ENCODE results near the gene NCDN.

NCDN gene

DNA sequence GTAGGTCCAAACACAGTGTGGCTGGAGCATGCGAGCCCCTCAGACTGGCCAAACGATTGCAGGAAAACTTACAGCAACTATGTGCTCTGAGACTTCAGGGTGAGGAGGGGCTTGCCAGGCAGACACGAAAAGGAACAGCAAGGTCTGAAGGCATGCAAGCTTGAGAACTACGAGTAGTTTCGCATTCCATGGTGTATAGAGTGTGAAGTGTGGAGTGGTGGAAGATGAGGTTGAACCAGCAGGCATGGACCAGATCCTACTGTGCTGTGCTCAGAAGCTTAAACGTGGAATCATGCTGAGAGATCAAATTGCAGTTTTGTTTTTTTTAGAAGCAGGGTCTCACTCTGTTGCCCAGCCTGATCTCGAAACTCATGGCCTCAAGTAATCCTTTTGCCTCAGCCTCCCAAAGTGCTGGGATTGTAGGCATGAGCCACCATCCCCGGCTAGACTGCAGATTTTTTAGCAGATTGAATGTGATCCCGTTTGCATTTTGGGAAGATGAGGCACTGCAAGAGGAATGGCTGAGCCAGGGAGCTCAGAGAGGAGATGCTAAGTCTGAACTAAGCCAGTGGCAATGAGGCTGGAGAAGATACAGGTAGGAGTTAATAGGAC is 10.5 kb downstream of the NCDN start:
- peaks cover 0 to 12% (median 6%) of the 10 kb centered on the region in 5 donors for H3K36me3 ChIP-seq (ENCODE audit: control insufficient read depth in 5 of 5, insufficient read depth in 5 of 5, low read length in 5 of 5)
- H3K4me1 ChIP-seq (ENCODE audit: control insufficient read depth in 5 of 5, insufficient read depth in 5 of 5, low read length in 5 of 5) = peaks cover 0 to 5% (median 5%) of the 10 kb centered on the region in 5 donors
- no peak overlapping the region for H3K27ac ChIP-seq (ENCODE audit: low read depth, low read length)
- H3K27me3 ChIP-seq (ENCODE audit: control insufficient read depth in 5 of 5, insufficient read depth in 4 of 5, low read length in 5 of 5) = peaks cover 8 to 25% (median 12%) of the 10 kb centered on the region in 5 donors
- no peak overlapping the region for H3K4me3 ChIP-seq (ENCODE audit: low read depth in 1 of 5, low read length in 5 of 5)
- no peaks in the 10 kb centered on the region for H3K9me3 ChIP-seq (ENCODE audit: control insufficient read depth in 5 of 5, low read length in 5 of 5)
- H3K9ac ChIP-seq (ENCODE audit: low read length in 5 of 5) = no peak overlapping the region

DNA sequence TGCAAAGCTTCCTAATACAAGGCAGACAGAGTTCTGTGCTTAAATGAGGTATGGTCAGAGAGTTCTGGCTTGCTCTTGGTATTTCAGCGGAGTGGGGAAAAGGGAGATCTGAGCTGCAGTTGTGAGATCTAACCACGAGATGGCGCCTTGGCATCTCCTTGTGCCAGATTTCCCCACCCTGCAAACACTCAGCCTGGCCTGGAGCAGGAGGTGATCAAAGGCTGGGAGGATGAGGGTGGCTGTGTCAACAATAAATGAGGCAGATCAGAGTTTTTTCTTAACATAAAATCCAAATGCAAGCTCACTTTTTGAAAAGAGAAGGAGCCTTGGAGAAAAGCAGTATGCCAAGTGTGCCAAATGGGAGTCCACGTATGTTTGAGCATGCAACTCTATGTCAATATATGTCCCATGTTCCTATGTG is 11.4 kb downstream of the NCDN start:
- no peak overlapping the region for H3K9ac ChIP-seq (ENCODE audit: low read length in 5 of 5)
- H3K27ac ChIP-seq (ENCODE audit: low read depth, low read length) = no peak overlapping the region
- no peak overlapping the region for H3K4me3 ChIP-seq (ENCODE audit: low read depth in 1 of 5, low read length in 5 of 5)
- no peaks in the 10 kb centered on the region for H3K9me3 ChIP-seq (ENCODE audit: control insufficient read depth in 5 of 5, low read length in 5 of 5)
- peaks cover 8 to 33% (median 19%) of the 10 kb centered on the region in 5 donors for H3K27me3 ChIP-seq (ENCODE audit: control insufficient read depth in 5 of 5, insufficient read depth in 4 of 5, low read length in 5 of 5)
- H3K36me3 ChIP-seq (ENCODE audit: control insufficient read depth in 5 of 5, insufficient read depth in 5 of 5, low read length in 5 of 5) = peaks cover 0 to 7% (median 3%) of the 10 kb centered on the region in 5 donors
- H3K4me1 ChIP-seq (ENCODE audit: control insufficient read depth in 5 of 5, insufficient read depth in 5 of 5, low read length in 5 of 5) = peaks cover 0 to 14% (median 11%) of the 10 kb centered on the region in 5 donors

DNA sequence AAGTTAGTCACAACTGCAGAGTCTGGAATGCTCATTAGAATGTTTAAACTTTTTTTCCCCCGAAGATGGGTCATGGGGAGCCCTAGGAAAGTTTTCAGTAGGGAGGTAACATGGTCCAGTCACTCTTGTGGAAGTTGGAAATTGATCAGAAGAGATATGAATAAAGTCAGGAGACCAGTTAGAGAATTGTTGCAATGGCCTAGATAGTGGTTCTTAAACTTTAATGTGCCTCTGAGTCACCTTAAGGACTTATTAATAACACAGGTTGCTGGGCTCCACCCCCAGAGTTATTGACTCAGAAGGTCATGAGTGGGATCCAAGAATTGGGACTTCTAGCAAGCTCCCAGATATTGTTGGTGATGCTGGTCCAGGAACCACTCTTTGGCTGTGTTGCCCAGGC is 12.3 kb downstream of the NCDN start:
- peaks cover 0 to 16% (median 11%) of the 10 kb centered on the region in 5 donors for H3K4me1 ChIP-seq (ENCODE audit: control insufficient read depth in 5 of 5, insufficient read depth in 5 of 5, low read length in 5 of 5)
- H3K9me3 ChIP-seq (ENCODE audit: control insufficient read depth in 5 of 5, low read length in 5 of 5) = no peaks in the 10 kb centered on the region
- peaks cover 0 to 7% (median 0%) of the 10 kb centered on the region in 5 donors for H3K36me3 ChIP-seq (ENCODE audit: control insufficient read depth in 5 of 5, insufficient read depth in 5 of 5, low read length in 5 of 5)
- no peak overlapping the region for H3K9ac ChIP-seq (ENCODE audit: low read length in 5 of 5)
- H3K4me3 ChIP-seq (ENCODE audit: low read depth in 1 of 5, low read length in 5 of 5) = no peak overlapping the region
- no peak overlapping the region for H3K27ac ChIP-seq (ENCODE audit: low read depth, low read length)
- peaks cover 10 to 41% (median 23%) of the 10 kb centered on the region in 5 donors for H3K27me3 ChIP-seq (ENCODE audit: control insufficient read depth in 5 of 5, insufficient read depth in 4 of 5, low read length in 5 of 5)

DNA sequence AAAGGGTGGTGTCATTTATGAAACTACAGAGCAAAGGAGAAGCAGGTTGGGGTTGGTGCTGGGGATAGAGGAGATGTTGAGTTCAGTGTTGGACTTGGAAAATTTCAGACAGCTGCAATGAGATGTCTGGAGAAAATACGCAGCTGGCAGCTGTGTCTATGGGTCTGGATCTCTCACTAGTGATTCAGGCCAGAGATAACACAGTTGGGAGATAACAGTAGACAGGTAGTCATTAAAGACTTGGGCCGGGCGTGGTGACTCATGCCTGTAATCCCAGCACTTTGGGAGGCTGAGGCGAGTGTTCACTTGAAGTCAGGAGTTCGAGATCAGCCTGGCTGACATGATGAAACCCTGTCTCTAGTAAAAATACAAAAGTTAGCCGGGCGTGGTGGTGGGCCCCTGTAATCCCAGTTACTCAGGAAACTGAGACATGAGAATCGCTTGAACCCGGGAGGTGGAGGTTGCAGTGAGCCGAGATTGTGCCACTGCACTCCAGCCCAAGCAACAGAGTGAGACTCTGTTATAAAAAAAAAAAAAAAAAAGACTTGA is 13.1 kb downstream of the NCDN start:
- H3K9me3 ChIP-seq (ENCODE audit: control insufficient read depth in 5 of 5, low read length in 5 of 5) = no peaks in the 10 kb centered on the region
- peaks cover 11 to 48% (median 23%) of the 10 kb centered on the region in 5 donors for H3K27me3 ChIP-seq (ENCODE audit: control insufficient read depth in 5 of 5, insufficient read depth in 4 of 5, low read length in 5 of 5)
- peaks cover 0 to 7% (median 0%) of the 10 kb centered on the region in 5 donors for H3K36me3 ChIP-seq (ENCODE audit: control insufficient read depth in 5 of 5, insufficient read depth in 5 of 5, low read length in 5 of 5)
- no peak overlapping the region for H3K27ac ChIP-seq (ENCODE audit: low read depth, low read length)
- H3K4me1 ChIP-seq (ENCODE audit: control insufficient read depth in 5 of 5, insufficient read depth in 5 of 5, low read length in 5 of 5) = peaks cover 0 to 17% (median 11%) of the 10 kb centered on the region in 5 donors
- no peak overlapping the region for H3K9ac ChIP-seq (ENCODE audit: low read length in 5 of 5)
- H3K4me3 ChIP-seq (ENCODE audit: low read depth in 1 of 5, low read length in 5 of 5) = no peak overlapping the region

DNA sequence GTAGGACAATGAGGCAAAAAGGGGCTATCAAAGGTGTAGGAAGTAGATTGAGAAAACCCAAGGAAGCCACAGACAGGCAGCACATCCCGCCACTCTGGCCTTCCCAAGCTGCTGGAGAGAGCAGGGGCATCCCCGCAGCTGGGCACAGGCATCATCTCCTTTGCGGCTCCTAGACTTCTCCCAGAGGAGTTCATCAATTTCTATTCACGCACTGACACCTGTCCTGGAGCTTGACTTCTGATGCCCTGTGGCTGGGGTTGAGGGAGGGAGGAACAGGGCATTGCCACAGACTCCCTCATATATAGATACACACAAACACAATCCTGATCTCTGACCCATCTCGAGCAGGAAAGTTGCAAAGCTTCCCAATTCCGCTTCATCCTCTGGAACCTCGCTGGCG is 13.7 kb downstream of the NCDN start:
- Histone ChIP-seq H3K4me3 (ENCODE audit: low read depth in 1 of 5, low read length in 5 of 5) (no peak overlapping the region), H3K9me3 (ENCODE audit: control insufficient read depth in 5 of 5, low read length in 5 of 5) (no peaks in the 10 kb centered on the region), H3K4me1 (ENCODE audit: control insufficient read depth in 5 of 5, insufficient read depth in 5 of 5, low read length in 5 of 5) (peaks cover 0 to 20% (median 11%) of the 10 kb centered on the region in 5 donors), H3K36me3 (ENCODE audit: control insufficient read depth in 5 of 5, insufficient read depth in 5 of 5, low read length in 5 of 5) (peaks cover 0 to 7% (median 0%) of the 10 kb centered on the region in 5 donors), H3K27me3 (ENCODE audit: control insufficient read depth in 5 of 5, insufficient read depth in 4 of 5, low read length in 5 of 5) (peaks cover 11 to 54% (median 23%) of the 10 kb centered on the region in 5 donors), H3K9ac (ENCODE audit: low read length in 5 of 5) (no peak overlapping the region), H3K27ac (ENCODE audit: low read depth, low read length) (no peak overlapping the region)

DNA sequence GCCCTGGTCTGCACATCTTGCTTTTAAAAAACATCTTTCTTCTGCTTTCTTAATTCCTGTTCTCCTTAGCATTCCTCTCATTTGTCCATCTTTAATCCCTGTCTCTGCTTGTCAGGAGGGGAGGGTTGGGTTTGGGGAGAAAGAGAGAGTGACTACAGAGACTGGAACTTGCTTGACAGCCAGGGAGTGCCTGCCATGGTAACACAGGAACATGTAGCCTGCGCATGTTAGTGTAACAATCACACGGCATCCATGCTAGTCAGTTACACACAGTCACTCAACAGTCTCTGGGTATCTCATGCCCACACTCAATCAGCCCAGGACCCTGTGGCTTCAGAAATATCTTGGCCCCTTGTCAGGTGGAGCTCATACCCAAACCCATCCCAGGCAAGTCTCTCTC is 14.7 kb downstream of the NCDN start:
- peaks cover 11 to 62% (median 26%) of the 10 kb centered on the region in 5 donors for H3K27me3 ChIP-seq (ENCODE audit: control insufficient read depth in 5 of 5, insufficient read depth in 4 of 5, low read length in 5 of 5)
- H3K36me3 ChIP-seq (ENCODE audit: control insufficient read depth in 5 of 5, insufficient read depth in 5 of 5, low read length in 5 of 5) = no peaks in the 10 kb centered on the region
- no peak overlapping the region for H3K9ac ChIP-seq (ENCODE audit: low read length in 5 of 5)
- H3K4me3 ChIP-seq (ENCODE audit: low read depth in 1 of 5, low read length in 5 of 5) = no peak overlapping the region
- no peaks in the 10 kb centered on the region for H3K9me3 ChIP-seq (ENCODE audit: control insufficient read depth in 5 of 5, low read length in 5 of 5)
- no peak overlapping the region for H3K27ac ChIP-seq (ENCODE audit: low read depth, low read length)
- peaks cover 0 to 29% (median 20%) of the 10 kb centered on the region in 5 donors for H3K4me1 ChIP-seq (ENCODE audit: control insufficient read depth in 5 of 5, insufficient read depth in 5 of 5, low read length in 5 of 5)

DNA sequence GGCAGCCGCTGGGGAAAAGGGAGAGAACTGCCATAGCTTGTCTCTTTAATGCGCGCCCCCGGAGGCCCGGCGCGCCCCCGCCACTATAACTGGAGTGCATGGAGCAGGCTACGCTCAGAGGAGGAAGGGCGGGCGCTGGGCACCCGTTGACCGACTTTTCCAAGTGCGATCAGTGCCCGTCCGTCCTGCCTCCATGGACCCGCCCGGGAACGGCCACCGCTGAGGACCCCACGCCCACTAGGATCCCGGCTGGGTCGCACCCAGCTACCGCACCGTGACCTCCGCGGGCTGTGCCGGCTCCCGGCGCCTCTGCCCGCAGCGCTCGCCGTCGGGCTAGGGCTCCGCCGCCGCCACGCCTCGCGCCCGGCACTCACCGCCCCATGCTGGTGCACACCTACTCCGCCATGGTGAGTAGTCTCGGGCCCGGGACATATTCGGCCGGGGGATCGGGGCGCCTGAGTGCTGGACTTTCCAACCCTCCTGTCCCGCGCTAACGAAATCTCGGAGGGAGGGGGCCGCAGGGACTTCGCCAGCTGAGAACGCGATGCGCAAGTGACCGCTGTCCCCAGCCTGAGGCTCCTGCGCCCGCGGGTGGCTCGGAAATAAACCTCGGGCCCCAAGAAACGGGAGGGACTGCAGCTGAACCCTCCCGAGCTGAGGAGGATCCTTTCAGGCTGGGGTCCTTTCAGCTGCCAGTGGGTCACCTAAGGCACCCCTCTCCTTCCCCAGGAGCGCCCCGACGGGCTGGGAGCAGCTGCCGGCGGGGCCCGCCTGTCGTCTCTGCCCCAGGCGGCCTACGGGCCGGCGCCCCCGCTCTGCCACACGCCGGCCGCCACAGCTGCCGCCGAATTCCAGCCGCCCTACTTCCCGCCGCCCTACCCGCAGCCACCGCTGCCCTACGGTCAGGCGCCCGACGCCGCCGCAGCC is 15.9 kb downstream of the NCDN start, which contains the start of gene TFAP2E:
Gene TFAP2E (plus strand): TSS at position 117 of the 927 bp plus-strand sequence. CDS start 264 bp downstream, at position 381.
- Histone ChIP-seq H3K27me3 (ENCODE audit: control insufficient read depth in 5 of 5, insufficient read depth in 4 of 5, low read length in 5 of 5) (peaks cover 11 to 68% (median 26%) of the 10 kb centered on the region in 5 donors), H3K9me3 (ENCODE audit: control insufficient read depth in 5 of 5, low read length in 5 of 5) (no peaks in the 10 kb centered on the region), H3K4me3 (ENCODE audit: low read depth in 1 of 5, low read length in 5 of 5) (peak within 1 kb of the TSS in 4 of 5 donors; percentile 55 to 65 (median 60)), H3K27ac (ENCODE audit: low read depth, low read length) (no peak within 1 kb of the TSS), H3K4me1 (ENCODE audit: control insufficient read depth in 5 of 5, insufficient read depth in 5 of 5, low read length in 5 of 5) (peaks cover 0 to 41% (median 31%) of the 10 kb centered on the region in 5 donors), H3K36me3 (ENCODE audit: control insufficient read depth in 5 of 5, insufficient read depth in 5 of 5, low read length in 5 of 5) (no peaks in the 10 kb centered on the region), H3K9ac (ENCODE audit: low read length in 5 of 5) (peak within 1 kb of the TSS in 1 of 5 donors; percentile 43)

DNA sequence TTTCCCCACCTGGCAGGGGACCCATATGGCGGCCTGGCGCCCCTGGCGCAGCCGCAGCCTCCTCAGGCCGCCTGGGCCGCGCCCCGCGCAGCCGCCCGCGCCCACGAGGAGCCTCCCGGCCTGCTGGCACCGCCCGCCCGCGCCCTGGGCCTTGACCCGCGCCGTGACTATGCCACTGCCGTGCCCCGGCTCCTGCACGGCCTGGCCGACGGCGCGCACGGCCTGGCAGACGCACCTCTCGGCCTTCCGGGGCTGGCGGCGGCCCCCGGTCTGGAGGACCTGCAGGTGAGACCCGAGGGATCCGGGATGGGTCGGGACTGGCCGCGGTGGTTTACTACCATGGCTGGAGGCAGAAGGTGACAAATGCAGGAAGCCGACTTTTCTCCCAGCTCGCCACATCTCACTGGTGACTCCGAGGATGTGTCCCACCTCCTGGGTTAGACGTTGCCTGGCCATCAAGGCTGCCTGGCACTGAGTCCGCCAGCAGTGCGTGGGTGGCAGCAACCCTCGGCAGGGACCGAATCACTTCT is 16.6 kb downstream of the NCDN start:
- Histone ChIP-seq H3K36me3 (ENCODE audit: control insufficient read depth in 5 of 5, insufficient read depth in 5 of 5, low read length in 5 of 5) (no peaks in the 10 kb centered on the region), H3K4me1 (ENCODE audit: control insufficient read depth in 5 of 5, insufficient read depth in 5 of 5, low read length in 5 of 5) (peaks cover 0 to 43% (median 33%) of the 10 kb centered on the region in 5 donors), H3K4me3 (ENCODE audit: low read depth in 1 of 5, low read length in 5 of 5) (no peak overlapping the region), H3K9me3 (ENCODE audit: control insufficient read depth in 5 of 5, low read length in 5 of 5) (no peaks in the 10 kb centered on the region), H3K9ac (ENCODE audit: low read length in 5 of 5) (no peak overlapping the region), H3K27ac (ENCODE audit: low read depth, low read length) (no peak overlapping the region), H3K27me3 (ENCODE audit: control insufficient read depth in 5 of 5, insufficient read depth in 4 of 5, low read length in 5 of 5) (peaks cover 11 to 69% (median 26%) of the 10 kb centered on the region in 5 donors)

DNA sequence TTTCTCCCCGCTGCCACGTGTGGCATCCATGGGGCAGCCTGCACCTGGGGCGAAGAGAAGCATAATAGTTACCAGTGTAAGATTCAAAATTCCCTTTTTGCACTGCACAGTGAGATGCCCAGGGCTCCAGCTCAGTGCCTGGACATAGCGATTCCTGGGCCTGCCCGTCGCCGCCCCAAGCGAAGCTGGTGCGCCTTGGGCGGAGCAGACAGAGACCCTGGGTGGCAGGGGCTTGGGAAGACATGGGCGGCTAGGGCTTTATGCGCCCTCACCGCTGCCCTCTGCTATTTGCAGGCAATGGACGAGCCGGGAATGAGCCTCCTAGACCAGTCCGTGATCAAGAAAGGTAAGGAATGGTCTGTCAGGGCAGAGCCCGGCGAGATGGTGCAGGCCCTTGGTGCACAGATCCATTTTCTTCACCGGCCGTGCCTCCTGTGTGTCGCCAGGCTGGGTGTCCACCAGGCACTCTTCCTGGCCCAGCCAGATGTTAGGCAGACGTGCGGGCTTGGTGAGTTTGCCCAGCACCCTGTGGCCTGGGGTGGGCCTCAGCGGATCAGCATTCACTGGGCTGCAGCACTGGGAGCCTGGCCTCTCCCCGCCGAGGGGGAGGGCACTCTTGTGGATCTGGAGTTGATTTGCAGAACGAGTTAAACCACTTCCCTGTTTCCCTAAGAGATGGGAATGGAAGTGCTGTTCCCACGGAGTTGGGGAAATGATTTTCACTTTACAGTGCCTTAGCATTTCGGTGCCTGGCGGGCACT is 17.2 kb downstream of the NCDN start:
- H3K36me3 ChIP-seq (ENCODE audit: control insufficient read depth in 5 of 5, insufficient read depth in 5 of 5, low read length in 5 of 5) = no peaks in the 10 kb centered on the region
- peaks cover 11 to 62% (median 26%) of the 10 kb centered on the region in 5 donors for H3K27me3 ChIP-seq (ENCODE audit: control insufficient read depth in 5 of 5, insufficient read depth in 4 of 5, low read length in 5 of 5)
- H3K4me3 ChIP-seq (ENCODE audit: low read depth in 1 of 5, low read length in 5 of 5) = no peak overlapping the region
- H3K9ac ChIP-seq (ENCODE audit: low read length in 5 of 5) = no peak overlapping the region
- no peak overlapping the region for H3K27ac ChIP-seq (ENCODE audit: low read depth, low read length)
- peaks cover 0 to 43% (median 33%) of the 10 kb centered on the region in 5 donors for H3K4me1 ChIP-seq (ENCODE audit: control insufficient read depth in 5 of 5, insufficient read depth in 5 of 5, low read length in 5 of 5)
- H3K9me3 ChIP-seq (ENCODE audit: control insufficient read depth in 5 of 5, low read length in 5 of 5) = no peaks in the 10 kb centered on the region

Measured in subcutaneous abdominal adipose tissue (tissue), 5 donors.